NB4 (cell line): ENCODE results near the gene S100P.

Experiments
- DNase-seq: peaks from one replicate; pipeline ENCODE4 v3.0.0; 2010; ENCODE audit warnings: low read depth
- H3K4me3 ChIP-seq: one replicate; pipeline ENCODE4 v1.5.1; 2011; ENCODE audit warnings: mild to moderate bottlenecking, low read depth, low read length, moderate library complexity
- CTCF ChIP-seq: IDR thresholded peaks from one replicate; pipeline ENCODE4 v1.5.1; 2012; ENCODE audit warnings: low read depth, low read length
- MAX ChIP-seq: IDR thresholded peaks from 2 replicates; pipeline ENCODE4 v1.6.1; 2011; ENCODE audit warnings: low read depth, low read length
- MYC ChIP-seq: IDR thresholded peaks from 2 replicates; pipeline ENCODE4 v1.6.1; 2011; ENCODE audit warnings: low read depth, low read length
- POLR2A ChIP-seq: IDR thresholded peaks from 2 replicates; pipeline ENCODE4 v1.6.1; 2011; ENCODE audit warnings: mild to moderate bottlenecking; ENCODE audit not compliant: insufficient read length; ENCODE audit errors: extremely low read depth

Gene S100P

GRCh38 chr4:6710996-6711395 is 17.3 kb downstream of the S100P start:
- TF ChIP-seq CTCF (no peak), POLR2A (no peak), MYC (no peak), MAX (no peak)
- no peak overlapping the region for H3K4me3 ChIP-seq
- peak; percentile 46 for DNase-seq

- no peak for TF ChIP-seq CTCF
- TF ChIP-seq MAX = no peak
- TF ChIP-seq MYC = no peak
- no peak overlapping the region for H3K4me3 ChIP-seq
- no peak for DNase-seq
Measured at GRCh38 chr4:6714954-6715353, 21.3 kb downstream of the S100P start.

- peak overlapping the region; percentile 97 for H3K4me3 ChIP-seq
- no peak for DNase-seq
- TF ChIP-seq MYC = no peak
- no peak for TF ChIP-seq CTCF
- no peak for TF ChIP-seq POLR2A
- TF ChIP-seq MAX = no peak
Measured at GRCh38 chr4:6715704-6716017, 22.0 kb downstream of the S100P start.

- H3K4me3 ChIP-seq = peak within 1 kb of the TSS; percentile 97
- no peak for TF ChIP-seq CTCF
- peak; percentile 90 for TF ChIP-seq MAX
- peak; percentile 90 for TF ChIP-seq MYC
- TF ChIP-seq POLR2A = peak; percentile 96
- DNase-seq = peak; percentile 98
Measured at GRCh38 chr4:6716018-6716911, 22.6 kb downstream of the S100P start, which contains the start of gene BLOC1S4. Gene BLOC1S4 (plus strand): TSS chr4:6716174. CDS start chr4:6716210, 36 bp downstream.

- peak; percentile 55 for DNase-seq
- TF ChIP-seq CTCF (no peak), MAX (no peak), MYC (no peak), POLR2A (no peak)
- H3K4me3 ChIP-seq = peak overlapping the region; percentile 97
Measured at GRCh38 chr4:6716958-6717655, 23.4 kb downstream of the S100P start.
